GM12865 (cell line): ENCODE results near the gene IL1R1.
"Not testable (repeated sequence)": the region's sequence is repeated elsewhere in the genome, so short reads cannot be mapped to it uniquely, and the experiment has no call there.

Experiments
- DNase-seq: peaks from one replicate; pipeline ENCODE4 v3.0.0; 2010; ENCODE audit warnings: low read depth
- H3K4me3 ChIP-seq: 2 replicates; pipeline ENCODE4 v1.5.1; 2011; ENCODE audit warnings: mild to moderate bottlenecking, low read depth, low read length, control low read depth
- TF ChIP-seq, protein P1 (sequence below): IDR thresholded peaks from 2 replicates; pipeline ENCODE4 v1.5.1; 2011; ENCODE audit warnings: low read length, control low read depth, low read depth, inconsistent platforms; ENCODE audit not compliant: insufficient read depth; ENCODE audit errors: missing control alignments

The IL1R1 gene

DNA sequence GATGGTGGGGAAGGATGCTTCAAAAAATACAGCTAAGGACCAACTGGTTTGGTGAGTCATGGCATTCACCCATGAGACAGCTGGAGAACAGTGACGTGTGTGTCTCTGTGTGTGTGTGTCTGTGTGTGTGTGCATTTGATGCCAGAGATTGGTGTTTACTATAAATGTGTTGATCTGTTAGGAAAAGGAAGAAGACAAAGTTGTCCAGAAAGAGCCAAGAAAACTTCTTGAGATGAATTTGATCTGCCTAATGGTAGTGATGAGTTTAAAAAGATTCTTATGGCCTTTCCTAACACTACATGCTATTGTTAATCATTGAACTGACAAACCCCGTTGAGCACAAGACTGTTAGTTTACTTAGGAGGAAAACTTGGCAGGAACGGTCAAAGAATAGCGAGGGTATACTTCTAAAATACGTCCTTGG lies 36.4 kb upstream of the IL1R1 start:
- TF ChIP-seq, protein P1, sequence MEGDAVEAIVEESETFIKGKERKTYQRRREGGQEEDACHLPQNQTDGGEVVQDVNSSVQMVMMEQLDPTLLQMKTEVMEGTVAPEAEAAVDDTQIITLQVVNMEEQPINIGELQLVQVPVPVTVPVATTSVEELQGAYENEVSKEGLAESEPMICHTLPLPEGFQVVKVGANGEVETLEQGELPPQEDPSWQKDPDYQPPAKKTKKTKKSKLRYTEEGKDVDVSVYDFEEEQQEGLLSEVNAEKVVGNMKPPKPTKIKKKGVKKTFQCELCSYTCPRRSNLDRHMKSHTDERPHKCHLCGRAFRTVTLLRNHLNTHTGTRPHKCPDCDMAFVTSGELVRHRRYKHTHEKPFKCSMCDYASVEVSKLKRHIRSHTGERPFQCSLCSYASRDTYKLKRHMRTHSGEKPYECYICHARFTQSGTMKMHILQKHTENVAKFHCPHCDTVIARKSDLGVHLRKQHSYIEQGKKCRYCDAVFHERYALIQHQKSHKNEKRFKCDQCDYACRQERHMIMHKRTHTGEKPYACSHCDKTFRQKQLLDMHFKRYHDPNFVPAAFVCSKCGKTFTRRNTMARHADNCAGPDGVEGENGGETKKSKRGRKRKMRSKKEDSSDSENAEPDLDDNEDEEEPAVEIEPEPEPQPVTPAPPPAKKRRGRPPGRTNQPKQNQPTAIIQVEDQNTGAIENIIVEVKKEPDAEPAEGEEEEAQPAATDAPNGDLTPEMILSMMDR = no peak
- H3K4me3 ChIP-seq = no peak overlapping the region
- DNase-seq = no peak

DNA sequence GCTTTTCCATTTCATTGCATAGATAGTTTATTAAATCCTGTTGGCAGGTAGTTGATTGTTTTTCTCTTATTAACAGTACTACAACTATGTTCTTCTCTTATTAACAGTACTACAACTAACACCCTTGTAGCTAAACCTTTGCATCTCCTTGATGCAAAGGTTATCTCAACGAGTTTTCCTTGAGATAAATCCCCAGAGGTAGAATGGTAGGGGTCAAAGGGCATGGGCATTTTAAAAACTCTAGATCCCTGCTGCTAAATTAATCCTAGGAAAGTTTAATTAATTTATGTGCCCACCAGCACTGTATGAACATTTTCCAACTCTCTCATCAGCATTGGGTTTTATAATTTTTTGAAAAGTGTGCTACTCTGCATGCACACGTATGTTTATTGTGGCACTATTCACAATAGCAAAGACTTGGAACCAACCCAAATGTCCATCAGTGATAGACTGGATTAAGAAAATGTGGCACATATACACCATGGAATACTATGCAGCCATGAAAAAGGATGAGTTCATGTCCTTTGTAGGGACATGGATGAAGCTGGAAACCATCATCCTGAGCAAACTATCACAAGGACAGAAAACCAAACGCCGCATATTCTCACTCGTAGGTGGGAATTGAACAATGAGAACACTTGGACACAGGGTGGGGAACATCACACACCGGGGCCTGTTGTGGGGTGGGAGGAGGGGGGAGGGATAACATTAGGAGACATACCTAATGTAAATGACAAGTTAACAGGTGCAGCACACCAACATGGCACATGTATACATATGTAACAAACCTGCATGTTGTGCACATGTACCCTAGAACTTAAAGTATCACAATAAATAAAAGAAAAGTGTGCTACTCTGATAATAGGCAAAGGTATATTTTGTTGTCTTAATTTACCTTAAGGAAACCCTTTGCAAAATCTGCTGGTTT lies 35.5 kb upstream of the IL1R1 start:
- not testable (repeated sequence) for DNase-seq, H3K4me3 ChIP-seq

DNA sequence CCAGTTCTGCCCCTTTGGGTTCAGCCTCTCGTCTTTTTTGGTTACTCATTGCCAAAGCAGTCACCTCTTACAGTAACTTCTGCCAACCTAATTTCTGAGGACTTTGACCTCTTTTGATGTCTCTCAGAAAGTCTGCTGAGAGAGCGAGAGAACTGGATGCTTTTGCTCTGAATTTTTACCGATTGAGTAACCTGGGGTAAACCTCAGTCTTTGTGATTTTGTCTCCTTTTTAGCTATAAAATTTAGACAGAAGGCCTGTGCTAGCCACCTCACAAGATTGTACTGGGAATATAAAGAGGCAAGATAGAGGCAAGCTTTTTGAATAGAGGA lies 34.8 kb upstream of the IL1R1 start:
- TF ChIP-seq, protein P1 = no peak
- H3K4me3 ChIP-seq = no peak overlapping the region
- DNase-seq = no peak

DNA sequence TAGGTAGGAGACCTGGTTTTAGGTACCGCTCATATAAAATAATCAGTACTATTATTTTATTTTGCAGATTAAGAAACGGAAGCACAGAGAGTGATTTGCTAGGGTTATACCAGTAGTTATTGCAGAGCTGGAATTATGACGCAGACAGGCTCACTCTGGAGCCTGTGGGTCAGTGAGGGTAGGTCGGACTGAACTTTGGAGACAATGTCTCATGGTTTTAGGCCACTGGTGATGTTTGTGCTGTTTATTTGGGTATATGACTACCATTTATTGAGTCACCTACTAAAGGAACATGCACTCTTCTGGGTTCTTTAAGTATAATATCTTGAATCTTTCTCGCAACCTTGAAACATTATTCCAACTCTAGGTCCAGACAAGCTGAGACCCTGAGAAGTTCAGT lies 33.5 kb upstream of the IL1R1 start:
- TF ChIP-seq, protein P1 = no peak

DNA sequence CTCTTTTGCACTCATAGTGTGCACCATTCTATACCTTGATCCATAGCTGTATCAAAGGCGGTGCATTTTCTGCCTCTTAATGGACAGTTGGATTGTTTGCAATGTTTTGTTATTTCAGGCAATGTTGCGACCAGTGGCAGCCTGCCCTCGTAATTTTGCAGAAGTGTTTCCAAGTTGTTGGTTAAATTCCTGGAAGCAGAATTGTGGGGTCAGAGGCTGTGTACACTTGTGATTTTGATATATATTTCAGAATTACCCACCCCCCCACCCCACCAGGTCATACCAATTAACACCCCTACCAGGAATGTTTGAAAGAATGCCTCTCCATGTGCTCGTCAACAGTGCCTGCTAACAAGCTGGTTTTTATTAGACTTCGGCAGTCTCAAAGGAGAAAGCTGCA lies 32.4 kb upstream of the IL1R1 start:
- TF ChIP-seq, protein P1 = no peak
- no peak for DNase-seq
- no peak overlapping the region for H3K4me3 ChIP-seq

More for the DNA sequence above, 33.5 kb upstream of the IL1R1 start:
- H3K4me3 ChIP-seq = no peak overlapping the region
- no peak for DNase-seq

DNA sequence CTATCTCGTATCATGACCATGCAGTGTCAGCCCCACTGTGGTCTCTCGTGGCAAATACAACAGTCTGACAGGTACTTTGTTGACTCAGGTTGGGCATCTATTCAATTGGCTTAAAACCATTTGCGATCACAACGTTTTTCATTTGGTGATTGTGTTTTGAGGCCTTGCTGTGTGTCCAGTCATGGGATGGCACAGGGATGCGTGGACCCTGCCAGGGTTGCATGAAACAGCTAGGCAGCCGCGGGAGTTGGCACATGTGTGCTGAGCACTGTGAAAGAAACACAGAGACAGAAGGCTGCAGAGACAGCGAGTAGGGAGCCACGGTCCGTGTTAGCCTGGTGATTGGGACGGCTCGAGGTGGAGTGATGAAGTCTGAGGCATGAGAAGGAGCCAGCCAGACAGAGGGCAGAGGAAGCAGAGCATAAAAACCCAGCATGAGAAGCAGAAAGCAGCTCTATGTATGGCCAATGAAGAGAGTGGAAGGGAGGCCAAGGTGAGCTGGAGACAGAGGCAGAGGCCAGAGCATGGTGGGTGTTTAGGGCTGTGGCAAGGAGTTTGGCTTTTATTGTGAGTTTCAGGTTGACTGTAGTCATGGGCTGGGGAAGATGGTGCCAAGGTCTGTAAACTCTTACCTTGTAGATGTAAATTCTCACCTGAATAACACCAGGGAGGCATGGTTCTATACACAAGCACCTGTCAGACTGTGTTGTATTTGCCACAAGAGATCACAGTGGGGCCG lies 31.8 kb upstream of the IL1R1 start:
- DNase-seq = peak; percentile 35
- H3K4me3 ChIP-seq = no peak overlapping the region
- TF ChIP-seq, protein P1 = no peak

DNA sequence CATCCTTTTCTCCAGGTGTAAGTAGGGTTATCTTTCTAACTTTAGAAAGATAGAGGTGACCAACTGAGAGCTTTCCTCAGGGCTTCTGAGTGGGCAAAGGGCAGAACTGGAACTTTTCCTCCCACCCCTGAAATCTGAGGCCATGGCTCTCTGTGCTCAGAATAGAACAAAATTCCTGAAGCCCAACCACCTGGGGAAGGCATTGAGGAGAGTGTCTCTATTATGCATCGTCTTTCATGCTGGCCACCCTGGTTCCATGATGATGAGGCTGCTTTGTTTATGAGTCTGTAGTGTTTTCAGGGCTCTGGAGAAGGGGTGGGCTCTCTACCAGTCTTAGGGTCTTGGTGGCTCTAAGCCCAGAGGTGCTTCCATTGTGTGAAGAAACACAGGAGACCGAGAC lies 30.7 kb upstream of the IL1R1 start:
- TF ChIP-seq, protein P1 = no peak
- no peak overlapping the region for H3K4me3 ChIP-seq
- no peak for DNase-seq
